ENCODE measurements around the gene KCNJ14.

KCNJ14 gene

GRCh38 chr19:48471836-48472235 is 16.5 kb downstream of the KCNJ14 start:
- H3K4me3 ChIP-seq (ENCODE audit: insufficient read depth, low read length, poor library complexity, severe bottlenecking): no peak overlapping the region
- no peaks in the 10 kb centered on the region for H4K20me1 ChIP-seq (ENCODE audit: low read depth, low read length)
- H3K9ac ChIP-seq (ENCODE audit: low read length): no peak overlapping the region
- no peaks in the 10 kb centered on the region for H3K36me3 ChIP-seq (ENCODE audit: low read length)
- no peaks in the 10 kb centered on the region for H3K9me2 ChIP-seq (replicated peaks; ENCODE audit: insufficient read depth, low read length)
- no peak overlapping the region for H3K27ac ChIP-seq (ENCODE audit: low read depth, low read length)
- H3K4me2 ChIP-seq (ENCODE audit: low read depth, low read length, poor library complexity, severe bottlenecking): no peak overlapping the region
- no peak overlapping the region for H2AFZ ChIP-seq (ENCODE audit: low read depth, low read length, severe bottlenecking)
- H3K27me3 ChIP-seq (ENCODE audit: low read length): no peaks in the 10 kb centered on the region
- TF ChIP-seq CTCF (IDR thresholded peaks at IDR 0.05; ENCODE audit: insufficient read depth, low read length, poor library complexity, severe bottlenecking): no peak
- no peak for TF ChIP-seq EZH2phosphoT487 (conservative IDR thresholded peaks at IDR 0.05; ENCODE audit: low read length)
- H3K79me2 ChIP-seq (ENCODE audit: insufficient read depth, low read length): 0 out of 2 replicates have a peak, but pooled peaks cover 3% of the 10 kb centered on the region
- no peaks in the 10 kb centered on the region for H3K9me3 ChIP-seq (ENCODE audit: insufficient read depth, low read length)
- H3F3A ChIP-seq (ENCODE audit: insufficient read depth): no peaks in the 10 kb centered on the region

- Histone ChIP-seq H3K4me3 (ENCODE audit: insufficient read depth, low read length, poor library complexity, severe bottlenecking) (no peak overlapping the region), H3F3A (ENCODE audit: insufficient read depth) (no peaks in the 10 kb centered on the region), H4K20me1 (ENCODE audit: low read depth, low read length) (no peaks in the 10 kb centered on the region), H3K27me3 (ENCODE audit: low read length) (no peaks in the 10 kb centered on the region), H3K4me2 (ENCODE audit: low read depth, low read length, poor library complexity, severe bottlenecking) (no peak overlapping the region), H3K9ac (ENCODE audit: low read length) (no peak overlapping the region), H3K79me2 (ENCODE audit: insufficient read depth, low read length) (0 out of 2 replicates have a peak, but pooled peaks cover 3% of the 10 kb centered on the region), H2AFZ (ENCODE audit: low read depth, low read length, severe bottlenecking) (no peak overlapping the region), H3K36me3 (ENCODE audit: low read length) (no peaks in the 10 kb centered on the region), H3K9me2 (replicated peaks; ENCODE audit: insufficient read depth, low read length) (no peaks in the 10 kb centered on the region), H3K9me3 (ENCODE audit: insufficient read depth, low read length) (no peaks in the 10 kb centered on the region), H3K27ac (ENCODE audit: low read depth, low read length) (no peak overlapping the region)
- TF ChIP-seq EZH2phosphoT487 (conservative IDR thresholded peaks at IDR 0.05; ENCODE audit: low read length) (no peak), CTCF (IDR thresholded peaks at IDR 0.05; ENCODE audit: insufficient read depth, low read length, poor library complexity, severe bottlenecking) (no peak)
Observed at GRCh38 chr19:48473161-48473966, 18.0 kb downstream of the KCNJ14 start.

- H3K4me3 ChIP-seq (ENCODE audit: insufficient read depth, low read length, poor library complexity, severe bottlenecking): no peak overlapping the region
- no peaks in the 10 kb centered on the region for H3K27me3 ChIP-seq (ENCODE audit: low read length)
- H3K9me3 ChIP-seq (ENCODE audit: insufficient read depth, low read length): no peaks in the 10 kb centered on the region
- H3K36me3 ChIP-seq (ENCODE audit: low read length): no peaks in the 10 kb centered on the region
- H3K9me2 ChIP-seq (replicated peaks; ENCODE audit: insufficient read depth, low read length): no peaks in the 10 kb centered on the region
- 0 out of 2 replicates have a peak, but pooled peaks cover 3% of the 10 kb centered on the region for H3K79me2 ChIP-seq (ENCODE audit: insufficient read depth, low read length)
- H3F3A ChIP-seq (ENCODE audit: insufficient read depth): no peaks in the 10 kb centered on the region
- no peak overlapping the region for H3K9ac ChIP-seq (ENCODE audit: low read length)
- no peak overlapping the region for H3K4me2 ChIP-seq (ENCODE audit: low read depth, low read length, poor library complexity, severe bottlenecking)
- H3K27ac ChIP-seq (ENCODE audit: low read depth, low read length): no peak overlapping the region
- TF ChIP-seq EZH2phosphoT487 (conservative IDR thresholded peaks at IDR 0.05; ENCODE audit: low read length): no peak
- TF ChIP-seq CTCF (IDR thresholded peaks at IDR 0.05; ENCODE audit: insufficient read depth, low read length, poor library complexity, severe bottlenecking): no peak
- no peaks in the 10 kb centered on the region for H4K20me1 ChIP-seq (ENCODE audit: low read depth, low read length)
- no peak overlapping the region for H2AFZ ChIP-seq (ENCODE audit: low read depth, low read length, severe bottlenecking)
Observed at GRCh38 chr19:48474084-48474592, 18.8 kb downstream of the KCNJ14 start.

Measured in SU-DHL-6 (cell line).